Dermis blood vessel endothelial cell (primary cell): ENCODE results near the gene KNTC1. TPM values are rescaled to one million over a fixed set of nuclear protein-coding genes. Genes with fewer than 3 reads are reported as not detected.
"Not testable (repeated sequence)": the region's sequence is repeated elsewhere in the genome, so short reads cannot be mapped to it uniquely, and the experiment has no call there.

ENCODE experiments used
- DNase-seq: peaks from one replicate; pipeline ENCODE4 v3.0.0; 2010
- total RNA-seq: library from RNA; depleted of rRNA; stranded (reverse); fragments of >200 nt; gene quantifications from 2 replicates; pipeline ENCODE4 v1.2.3, GENCODE V29; 2014

The KNTC1 gene
- total RNA-seq, 1 donor from 2014 or later, result 24.5 TPM

DNA sequence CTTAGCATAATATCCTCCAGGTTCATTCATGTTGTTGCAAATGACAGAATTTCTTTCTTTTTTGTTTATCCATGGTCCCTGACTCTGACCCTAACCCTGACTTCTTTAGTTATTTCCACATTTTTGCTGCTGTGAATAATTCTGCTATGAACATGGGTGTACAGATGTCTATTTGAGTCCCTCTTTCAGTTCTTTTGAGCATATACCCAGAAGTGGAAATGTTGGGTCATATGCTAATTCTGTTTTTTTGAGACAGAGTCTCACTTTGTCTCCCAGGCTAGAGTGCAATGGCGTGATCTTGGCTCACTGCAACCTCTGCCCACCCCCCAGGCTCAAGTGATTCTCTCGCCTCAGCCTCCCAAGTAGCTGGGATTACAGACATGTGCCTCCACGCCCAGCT, 33.1 kb downstream of the KNTC1 start:
- no peak for DNase-seq

DNA sequence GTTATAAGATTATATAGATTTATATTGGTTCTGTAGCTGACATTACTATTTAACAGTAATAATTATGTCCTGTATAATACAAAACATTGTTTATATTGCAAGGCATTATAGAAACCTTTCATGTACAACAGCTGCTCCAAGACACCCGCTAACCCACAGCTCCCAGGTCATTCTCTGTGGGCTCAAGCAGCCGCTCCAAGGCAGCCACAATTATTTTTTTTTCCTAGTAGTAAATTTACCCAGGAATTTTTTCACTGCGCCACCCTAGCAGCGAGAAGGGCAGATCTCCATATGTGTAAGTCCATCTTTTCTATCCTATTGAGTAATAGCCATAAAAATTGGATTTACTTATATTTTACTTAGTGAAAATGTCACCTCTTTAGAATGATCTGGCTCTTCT, 36.3 kb downstream of the KNTC1 start:
- DNase-seq, result no peak

DNA sequence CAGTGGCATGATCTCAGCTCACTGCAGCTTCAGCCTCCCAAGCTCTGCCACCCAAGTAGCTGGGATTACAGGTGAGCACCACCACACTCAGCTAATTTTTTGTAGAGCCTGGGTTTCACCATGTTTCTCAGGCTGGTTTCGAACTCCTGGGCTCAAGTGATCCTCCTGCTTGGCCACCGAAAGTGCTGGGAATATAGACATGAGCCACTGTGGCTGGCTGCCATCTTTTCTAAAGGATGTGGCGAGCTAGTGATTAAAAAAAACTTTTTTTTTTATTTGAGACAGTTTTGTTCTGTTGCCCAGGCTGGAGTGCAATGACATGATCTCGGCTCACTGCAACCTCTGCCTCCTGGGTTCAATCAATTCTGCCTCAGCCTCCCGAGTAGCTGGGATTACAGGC, 39.8 kb downstream of the KNTC1 start:
- not testable (repeated sequence) for DNase-seq

DNA sequence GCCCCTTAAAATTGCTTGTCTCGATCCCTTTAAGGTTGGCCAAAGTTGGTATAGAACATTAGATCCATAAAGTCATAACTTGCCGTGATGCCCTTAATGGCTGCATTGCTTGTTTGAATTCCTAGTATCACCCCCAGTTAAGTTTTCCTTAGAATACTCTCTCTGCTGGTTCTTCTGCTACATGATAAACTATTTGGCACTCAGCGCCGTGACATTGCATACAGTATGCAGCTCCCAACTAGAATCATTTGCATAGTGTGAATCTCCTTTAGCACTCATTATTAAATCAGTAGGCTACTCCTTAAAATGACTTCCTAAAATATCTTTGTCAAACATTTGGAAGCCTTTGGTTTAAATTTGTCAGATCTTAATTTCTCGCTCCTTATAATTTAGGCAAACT, 42.2 kb downstream of the KNTC1 start:
- DNase-seq, result no peak

DNA sequence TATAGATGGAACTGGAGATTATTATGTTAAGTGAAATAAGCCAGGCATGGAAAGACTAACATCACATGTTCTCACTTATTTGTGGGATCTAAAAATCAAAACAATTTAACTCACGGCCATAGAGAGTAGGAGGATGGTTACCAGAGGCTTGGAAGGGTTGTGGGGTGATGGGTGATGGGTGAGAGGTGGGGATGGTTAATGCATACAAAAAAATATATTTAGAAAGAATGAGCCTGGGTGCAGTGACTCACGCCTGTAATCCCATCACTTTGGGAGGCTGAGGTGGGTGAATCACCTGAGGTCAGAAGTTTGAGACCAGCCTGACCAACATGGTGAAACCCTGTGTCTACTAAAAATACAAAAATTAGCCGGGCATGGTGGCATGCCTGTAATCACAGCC, 43.0 kb downstream of the KNTC1 start:
- DNase-seq, result not testable (repeated sequence)

DNA sequence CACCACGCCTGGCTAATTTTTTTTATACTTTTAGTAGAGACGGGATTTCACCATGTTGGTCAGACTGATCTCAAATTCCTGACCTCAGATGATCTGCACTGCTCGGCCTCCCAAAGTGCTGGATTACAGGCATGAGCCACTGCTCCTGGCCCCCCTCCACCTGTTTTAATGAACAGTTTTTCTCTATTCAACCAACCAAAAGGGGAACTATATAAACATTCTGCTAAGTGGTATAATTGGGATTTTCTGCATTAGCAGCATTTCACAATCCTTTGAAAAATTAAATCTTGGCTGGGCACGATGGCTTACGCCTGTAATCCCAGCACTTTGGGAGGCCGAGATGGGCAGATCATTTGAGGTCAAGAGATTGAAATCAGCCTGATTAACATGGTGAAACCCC, 44.8 kb downstream of the KNTC1 start:
- DNase-seq, result no peak

DNA sequence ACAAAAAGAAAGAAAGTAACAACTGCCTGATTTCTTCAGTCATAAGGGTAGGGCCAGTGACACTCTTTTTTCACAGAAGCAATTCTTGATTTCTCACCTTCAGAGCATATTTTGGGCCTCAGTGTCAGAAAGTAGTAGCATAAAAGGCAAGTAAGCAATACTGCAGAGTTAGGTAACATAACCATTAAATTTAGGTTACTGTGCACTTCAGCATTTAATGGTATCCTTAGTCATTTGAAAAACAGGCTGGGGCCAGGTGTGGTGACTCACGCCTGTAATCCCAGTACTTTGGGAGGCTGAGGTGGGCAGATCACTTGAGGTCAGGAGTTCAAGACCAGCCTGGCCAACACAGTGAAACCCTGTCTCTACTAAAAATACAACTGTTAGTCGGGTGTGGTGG, 56.2 kb downstream of the KNTC1 start:
- not testable (repeated sequence) for DNase-seq

DNA sequence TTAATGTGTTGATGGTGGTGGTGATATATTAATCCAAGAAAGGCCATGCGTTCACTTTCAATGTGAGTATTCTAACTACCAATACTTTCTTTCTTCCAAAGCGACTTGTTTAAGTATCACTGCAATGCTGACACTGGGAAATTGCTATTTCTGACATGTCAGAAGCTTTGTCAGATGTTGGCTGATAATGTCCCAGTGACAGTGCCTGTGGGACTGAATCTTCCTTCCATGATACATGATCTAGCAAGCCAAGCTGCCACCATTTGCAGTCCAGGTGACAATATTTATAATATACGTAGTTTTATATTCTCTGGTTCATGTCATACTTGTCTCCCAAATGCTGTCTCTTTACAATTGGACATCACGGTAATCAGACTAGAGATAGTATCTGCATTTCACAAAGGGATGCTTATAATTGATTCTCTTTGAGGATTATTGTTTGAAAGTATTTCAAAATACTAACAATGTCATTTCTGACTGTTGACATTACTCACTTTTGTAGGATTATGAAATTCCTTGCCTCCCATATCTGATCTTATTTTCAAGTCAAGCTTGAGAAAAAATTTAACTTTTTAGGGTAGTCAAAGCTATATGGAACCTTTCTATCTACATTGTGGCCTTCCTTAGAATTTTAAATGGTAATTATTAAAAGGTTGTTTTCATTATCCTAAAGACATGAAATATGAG, 57.3 kb downstream of the KNTC1 start:
- no peak for DNase-seq

DNA sequence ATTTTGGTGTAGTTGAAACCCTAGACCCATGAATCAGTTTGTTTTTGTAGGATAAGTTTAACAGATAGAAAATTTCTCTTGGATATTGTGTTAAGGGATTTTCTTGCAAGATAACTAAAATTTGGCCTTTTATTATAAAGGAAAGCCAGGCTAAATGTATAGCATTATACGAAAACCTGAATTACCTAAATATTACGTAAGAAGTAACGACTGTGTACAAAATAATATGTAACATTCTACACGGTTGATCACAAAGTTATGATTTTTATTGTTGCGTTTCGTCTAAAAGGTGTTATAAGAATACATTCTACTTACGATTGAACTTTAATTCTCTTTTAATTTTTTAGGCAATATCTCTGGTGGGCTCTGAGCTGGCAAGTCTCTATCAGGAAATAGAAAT, 63.9 kb downstream of the KNTC1 start:
- no peak for DNase-seq

DNA sequence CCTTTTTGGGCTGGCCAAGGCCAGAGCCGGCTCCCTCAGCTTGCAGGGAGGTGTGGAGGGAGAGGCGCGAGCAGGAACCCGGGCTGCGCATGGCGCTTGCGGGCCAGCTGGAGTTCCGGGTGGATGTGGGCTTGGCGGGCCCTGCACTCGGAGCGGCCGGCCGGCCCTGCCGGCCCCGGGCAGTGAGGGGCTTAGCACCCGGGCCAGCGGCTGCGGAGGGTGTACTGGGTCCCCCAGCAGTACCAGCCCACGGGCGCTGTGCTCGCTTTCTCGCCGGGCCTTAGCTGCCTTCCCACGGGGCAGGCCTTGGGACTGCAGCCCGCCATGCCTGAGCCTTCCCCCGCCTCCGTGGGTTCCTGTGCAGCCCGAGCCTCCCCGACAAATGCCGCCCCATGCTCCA, 64.9 kb downstream of the KNTC1 start:
- DNase-seq, result not testable (repeated sequence)

DNA sequence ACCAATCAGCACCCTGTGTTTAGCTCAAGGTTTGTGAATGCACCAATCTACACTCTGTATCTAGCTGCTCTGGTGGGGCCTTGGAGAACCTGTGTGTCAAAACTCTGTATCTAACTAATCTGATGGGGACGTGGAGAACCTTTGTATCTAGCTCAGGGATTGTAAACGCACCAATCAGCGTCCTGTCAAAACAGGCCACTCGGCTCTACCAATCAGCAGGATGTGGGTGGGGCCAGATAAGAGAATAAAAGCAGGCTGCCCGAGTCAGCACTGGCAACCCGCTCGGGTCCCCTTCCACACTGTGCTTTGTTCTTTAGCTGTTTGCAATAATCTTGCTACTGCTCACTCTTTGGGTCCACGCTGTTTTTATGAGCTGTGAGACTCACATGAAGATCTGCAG, 65.5 kb downstream of the KNTC1 start:
- DNase-seq, result not testable (repeated sequence)

DNA sequence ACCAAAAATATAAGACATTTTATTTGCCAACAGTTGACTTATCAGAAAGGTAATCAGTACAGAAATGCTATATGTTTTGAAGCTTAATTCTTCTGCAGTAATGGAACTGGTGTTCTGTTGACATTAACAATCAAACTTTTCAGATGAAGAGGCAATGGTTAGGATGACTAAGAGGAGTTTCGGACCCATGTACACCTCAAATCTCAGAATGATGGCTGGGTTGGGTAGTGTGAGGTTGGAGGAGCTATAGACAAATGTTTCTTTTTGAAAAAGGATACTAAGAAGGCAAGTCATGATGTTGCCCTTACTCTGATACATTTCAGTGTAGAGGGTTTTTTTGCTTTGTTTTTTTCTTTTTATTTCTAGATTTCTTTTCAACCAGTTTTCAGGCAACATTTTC, 66.9 kb downstream of the KNTC1 start:
- no peak for DNase-seq

DNA sequence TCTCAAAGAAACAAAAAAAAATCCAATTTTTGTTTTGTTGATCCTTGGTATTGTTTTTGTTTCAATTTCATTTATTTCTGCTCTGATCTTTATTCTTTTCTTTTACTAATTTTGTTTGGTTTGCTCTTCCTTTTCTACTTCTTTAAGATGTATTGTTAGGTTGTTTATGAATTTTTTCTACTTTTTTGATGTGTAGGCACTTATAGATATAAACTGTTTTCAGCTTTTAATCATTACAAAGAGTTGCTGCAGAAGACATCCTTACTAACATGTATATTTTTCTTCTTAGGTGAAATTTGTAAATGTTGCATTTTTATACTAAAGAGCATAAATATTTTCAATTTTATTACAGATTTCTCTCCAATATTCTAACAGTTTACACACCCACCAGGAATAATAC, 69.8 kb downstream of the KNTC1 start:
- no peak for DNase-seq

DNA sequence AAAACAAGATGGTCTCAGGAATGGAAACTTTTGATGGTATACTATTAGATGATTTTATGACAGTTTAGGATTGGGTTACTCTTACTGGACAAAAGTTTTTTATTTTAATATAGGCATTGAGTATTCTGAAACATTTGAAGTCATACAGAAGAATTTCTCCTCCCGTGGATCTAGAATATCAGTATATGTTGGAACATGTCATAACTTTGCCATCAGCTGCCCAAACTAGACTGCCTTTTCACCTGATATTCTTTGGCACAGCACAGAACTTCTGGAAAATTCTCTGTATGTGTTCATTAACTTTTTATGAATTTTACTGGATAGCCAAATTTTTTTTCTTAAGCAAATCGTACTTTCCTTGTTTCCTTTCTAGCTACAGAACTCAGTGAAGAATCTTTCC, 75.4 kb downstream of the KNTC1 start:
- DNase-seq, result no peak

DNA sequence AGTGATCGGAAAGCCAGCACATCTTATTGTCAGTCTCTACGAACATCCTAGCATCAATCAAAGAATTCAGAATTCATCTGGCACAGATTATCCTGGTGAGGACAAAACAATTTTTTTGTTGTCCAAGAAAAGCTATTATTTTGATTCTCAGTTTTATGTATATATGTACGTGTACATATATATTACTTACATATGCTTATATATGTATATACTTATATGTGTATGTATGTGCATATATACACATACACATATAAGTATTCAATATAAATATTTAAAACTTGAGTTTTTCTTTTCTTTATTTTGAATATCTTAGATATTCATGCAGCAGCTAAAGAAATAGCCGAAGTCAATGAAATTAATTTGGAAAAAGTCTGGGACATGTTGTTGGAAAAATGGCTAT, 77.9 kb downstream of the KNTC1 start:
- DNase-seq, result no peak

DNA sequence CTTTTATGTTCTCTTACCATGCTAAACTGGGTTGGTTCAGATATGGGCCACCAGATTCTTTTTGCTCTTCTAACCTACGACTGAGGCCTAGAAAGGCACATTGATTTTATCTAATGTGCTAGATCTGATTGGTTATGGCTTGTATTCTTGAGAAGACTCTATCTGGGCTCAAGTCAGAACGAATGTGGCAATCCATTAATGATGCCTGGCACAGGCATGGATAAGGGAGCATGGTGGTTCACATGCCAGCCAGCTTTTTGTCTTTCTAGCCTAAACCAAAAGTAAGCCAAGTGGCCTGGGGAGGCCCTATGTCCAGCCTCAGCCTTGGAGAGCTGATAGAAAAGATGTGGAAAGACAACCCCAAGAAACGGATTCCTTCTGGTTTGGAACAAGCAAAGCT, 82.7 kb downstream of the KNTC1 start:
- DNase-seq, result no peak

DNA sequence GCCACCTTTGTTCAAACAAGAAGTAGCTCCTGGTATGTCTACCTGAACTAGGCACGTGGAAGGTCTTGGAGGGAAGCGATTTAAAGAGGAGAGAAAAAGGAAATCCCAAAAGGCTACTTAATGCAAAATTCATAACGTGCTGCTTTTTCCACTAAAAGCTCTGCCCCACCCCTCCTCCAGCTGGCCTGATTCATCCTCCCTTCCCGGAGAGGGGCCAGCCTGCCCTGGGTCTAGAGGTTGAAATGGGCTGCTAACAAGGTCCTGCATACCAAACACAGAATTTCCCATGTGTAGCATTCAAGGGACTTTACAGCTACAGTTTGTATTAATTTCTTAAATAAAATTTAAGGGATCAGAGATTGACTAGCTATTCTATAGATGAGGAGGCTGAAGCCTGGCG, 83.2 kb downstream of the KNTC1 start:
- DNase-seq, result no peak

DNA sequence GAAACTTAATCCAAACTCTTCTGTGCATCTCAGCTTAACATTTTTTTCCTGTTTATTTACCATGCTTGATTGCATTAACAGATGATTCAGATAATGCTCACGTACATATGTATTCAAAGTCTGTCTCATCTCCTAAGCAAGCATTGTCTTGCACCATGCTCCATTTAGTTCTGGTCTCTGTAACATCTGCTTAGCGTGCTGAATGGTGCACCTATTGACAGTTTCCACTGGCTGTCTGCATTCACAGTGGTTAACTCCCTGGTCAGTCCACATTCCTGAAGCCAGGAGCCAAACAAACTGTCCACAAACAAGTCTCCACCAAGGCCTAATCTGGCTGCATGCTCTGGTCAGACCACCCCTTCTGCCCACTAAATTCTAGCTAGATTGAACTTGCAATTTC, 83.9 kb downstream of the KNTC1 start:
- DNase-seq, result no peak

DNA sequence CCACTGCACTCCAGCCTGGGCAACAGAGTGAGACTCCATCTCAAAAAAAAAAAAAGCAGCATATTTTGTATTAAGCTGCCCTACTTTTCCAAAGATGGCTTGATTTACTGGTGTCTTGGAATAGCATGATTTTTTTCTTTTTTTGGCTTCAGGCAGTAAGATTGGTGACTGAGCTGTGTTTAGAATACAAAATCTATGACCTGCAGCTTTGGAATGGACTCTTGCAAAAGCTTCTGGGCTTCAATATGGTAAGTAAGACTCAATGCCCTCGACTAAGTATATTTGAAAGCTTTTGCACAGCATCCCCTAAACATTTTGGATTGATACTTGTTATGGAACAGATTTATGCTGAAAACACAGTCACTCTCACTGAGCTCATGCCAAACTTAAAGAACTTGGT, 87.8 kb downstream of the KNTC1 start:
- no peak for DNase-seq

DNA sequence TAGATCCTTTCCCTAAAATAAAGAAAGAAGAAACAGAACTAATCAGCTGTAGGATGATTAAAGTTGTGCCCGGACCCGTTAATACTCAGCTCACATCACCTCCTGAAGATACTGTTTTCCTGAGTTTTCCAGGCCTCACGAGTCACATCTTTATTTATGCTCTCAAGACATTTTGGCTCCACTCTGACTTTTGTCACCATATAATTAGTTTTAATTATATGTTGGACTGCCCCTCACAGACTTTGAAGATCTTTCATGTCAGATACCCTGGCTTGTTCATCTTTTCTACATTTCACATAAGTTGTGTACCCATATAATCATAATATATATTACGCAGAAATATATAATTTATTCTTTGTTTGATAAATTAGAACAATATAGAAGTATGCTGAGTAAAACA, 88.7 kb downstream of the KNTC1 start:
- DNase-seq, result no peak

DNA sequence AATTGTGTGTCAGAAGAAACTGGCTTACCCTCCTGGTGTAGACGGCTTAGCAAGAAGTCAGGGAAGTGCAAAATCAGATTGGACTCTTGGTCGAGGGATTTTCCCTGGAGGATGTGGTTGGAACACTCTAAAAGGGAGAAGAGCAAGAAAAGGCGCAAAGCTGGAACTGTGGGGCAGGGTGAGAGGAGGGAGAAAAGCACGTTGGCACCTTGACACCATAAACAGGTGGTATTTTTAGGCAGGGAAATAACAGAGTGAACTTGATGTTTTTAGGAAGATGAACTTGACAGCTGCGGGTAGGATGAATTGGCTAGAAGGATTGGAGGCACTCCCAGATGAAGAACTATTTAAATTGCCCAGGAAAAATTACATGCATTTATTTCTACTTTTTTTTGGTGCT, 108.4 kb downstream of the KNTC1 start:
- DNase-seq, result no peak

DNA sequence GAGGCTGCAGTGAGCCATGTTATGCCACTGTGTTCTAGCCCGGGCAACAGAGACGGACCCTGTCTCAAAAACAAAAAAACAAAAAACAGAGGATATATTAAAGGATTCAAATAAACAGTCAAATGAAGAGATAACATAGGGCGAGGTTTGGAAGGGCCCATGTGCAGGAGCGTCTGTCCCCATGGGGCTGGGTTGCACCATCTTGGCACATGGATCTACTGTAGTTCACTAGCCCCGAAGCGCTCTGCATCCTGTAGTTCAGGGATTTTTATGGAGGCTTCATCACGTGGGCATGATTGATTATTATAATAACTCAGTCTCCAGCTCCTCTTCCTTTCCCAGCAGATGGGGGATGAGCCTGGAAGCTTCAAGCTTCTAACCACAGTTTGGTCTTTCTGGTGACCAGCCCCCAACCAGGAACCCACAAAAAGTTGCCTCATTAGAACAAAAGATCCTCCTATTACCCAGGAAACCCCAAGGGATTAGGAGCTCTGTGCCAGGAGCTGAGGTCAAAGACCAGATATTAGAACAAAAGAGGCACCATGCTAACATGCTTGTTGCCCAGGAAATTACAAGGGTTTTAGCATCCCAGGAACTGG, 116.3 kb downstream of the KNTC1 start:
- DNase-seq, result no peak

DNA sequence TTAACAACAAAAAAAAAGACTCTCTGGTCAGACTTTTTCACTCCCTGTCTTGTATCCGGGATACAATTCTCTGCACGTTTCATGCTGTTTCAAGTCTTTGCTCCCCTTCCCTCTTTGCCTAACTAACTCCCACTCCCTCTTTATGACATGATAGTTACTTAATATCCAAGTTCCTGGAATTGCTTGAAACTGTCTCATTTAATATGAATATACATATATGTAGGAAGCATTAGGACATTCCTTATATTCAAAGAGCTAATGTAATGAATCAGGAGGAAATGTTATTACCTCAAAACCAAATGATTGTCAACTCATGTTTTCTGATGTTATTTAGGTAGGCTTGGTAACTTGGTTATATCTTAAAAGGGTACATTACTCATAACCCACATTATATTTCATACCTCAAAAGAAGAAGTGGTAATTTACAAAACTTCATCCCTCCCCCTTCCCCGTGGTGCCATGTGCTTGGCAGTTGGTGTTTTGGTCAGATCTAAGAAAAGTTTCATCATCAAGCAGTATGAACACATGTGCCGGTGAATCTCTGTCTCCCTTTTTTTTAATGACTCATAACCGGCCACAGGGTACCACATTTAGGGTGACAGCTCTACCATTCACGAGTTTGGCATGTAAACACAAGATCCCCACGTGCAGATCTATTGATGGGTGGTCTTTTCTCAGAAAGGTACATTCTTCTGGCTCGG, 119.6 kb downstream of the KNTC1 start:
- no peak for DNase-seq

DNA sequence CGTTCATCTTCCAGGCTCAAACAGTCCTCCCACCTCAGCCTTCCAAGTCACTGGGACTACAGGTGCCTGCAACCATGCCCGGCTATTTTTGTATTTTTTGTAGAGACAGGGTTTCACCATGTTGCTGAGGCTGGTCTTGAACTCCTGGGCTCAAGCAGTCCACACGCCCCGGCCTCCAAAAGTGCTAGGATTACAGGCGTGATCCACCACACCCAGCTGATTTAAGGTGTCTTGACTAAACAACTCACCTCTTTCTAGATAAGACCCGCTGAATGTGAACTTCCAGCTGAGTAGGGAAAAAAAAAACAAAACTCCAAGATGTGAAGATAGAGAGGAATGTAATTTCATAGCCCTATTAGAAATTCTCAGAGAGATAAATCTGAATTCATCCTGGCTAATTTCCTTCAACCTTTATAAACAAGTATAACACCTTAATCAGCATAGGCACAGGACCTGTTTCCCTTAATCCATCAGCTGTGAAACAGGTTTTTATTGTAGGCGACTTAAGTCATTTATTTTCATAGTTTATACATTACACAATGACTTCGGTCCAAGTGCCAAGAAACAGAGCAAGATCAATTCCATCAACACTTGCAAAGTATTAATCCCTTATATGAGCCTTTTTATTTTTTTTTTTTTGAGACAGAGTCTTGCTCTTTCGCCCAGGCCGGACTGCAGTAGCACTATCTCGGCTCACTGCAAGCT, 124.6 kb downstream of the KNTC1 start:
- DNase-seq, result no peak
